Measurements from ENCODE around the gene C17orf107. TPM values are rescaled to one million over a fixed set of nuclear protein-coding genes. Genes with fewer than 3 reads are reported as not detected.
"Not testable (repeated sequence)": the region's sequence is repeated elsewhere in the genome, so short reads cannot be mapped to it uniquely, and the experiment has no call there.

C17orf107 gene
- total RNA-seq, 4 donors from 2014 or later = 0.66 to 5.0 (median 1.5) TPM

DNA sequence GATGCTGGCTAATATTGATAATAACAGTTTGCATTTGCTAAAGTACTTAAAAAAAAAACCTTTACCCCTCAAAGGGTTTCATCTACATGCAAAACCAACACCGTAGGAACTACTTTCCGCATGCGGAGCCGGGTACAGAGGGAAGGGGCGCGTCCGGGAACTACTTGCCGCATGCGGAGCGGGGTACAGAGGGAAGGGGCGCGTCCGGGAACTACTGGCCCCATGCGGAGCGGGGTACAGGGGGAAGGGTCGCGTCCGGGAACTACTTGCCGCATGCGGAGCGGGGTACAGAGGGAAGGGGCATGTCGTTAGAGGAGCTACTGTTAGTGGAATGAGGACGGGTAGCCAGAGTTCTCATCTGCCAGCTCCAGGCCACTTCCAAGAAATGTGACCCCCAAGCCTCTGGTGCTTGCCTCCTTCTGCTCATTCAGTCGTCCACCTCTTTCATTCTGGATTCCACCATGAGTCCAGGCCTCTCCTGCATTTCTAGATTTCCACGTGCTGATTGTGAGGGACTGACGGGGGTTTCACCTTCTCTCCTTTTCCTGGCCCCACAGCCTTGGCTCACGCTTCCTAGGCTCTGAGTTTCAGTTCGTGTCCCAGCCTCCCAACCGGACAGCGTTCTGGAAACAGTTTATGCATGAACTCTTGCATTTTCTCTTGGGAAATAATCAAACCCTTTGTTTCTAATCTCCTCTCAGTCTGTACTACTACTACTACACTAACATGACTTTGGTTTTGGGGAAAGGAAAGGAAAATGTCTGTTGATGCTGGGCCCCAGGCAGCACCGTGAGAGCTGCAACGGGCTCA lies 39.3 kb upstream of the C17orf107 start:
- DNase-seq = no peak
- no peaks in the 10 kb centered on the region for H3K27me3 ChIP-seq
- peaks cover 0 to 5% (median 0%) of the 10 kb centered on the region in 3 donors for H3K36me3 ChIP-seq
- TF ChIP-seq POLR2A (IDR thresholded peaks at IDR 0.05) (no peak), CTCF (IDR thresholded peaks at IDR 0.05) (no peak)
- no peak overlapping the region for H3K27ac ChIP-seq
- peaks cover 0 to 16% (median 0%) of the 10 kb centered on the region in 4 donors for H3K4me1 ChIP-seq
- H3K9me3 ChIP-seq = no peaks in the 10 kb centered on the region
- no peak overlapping the region for H3K4me3 ChIP-seq

DNA sequence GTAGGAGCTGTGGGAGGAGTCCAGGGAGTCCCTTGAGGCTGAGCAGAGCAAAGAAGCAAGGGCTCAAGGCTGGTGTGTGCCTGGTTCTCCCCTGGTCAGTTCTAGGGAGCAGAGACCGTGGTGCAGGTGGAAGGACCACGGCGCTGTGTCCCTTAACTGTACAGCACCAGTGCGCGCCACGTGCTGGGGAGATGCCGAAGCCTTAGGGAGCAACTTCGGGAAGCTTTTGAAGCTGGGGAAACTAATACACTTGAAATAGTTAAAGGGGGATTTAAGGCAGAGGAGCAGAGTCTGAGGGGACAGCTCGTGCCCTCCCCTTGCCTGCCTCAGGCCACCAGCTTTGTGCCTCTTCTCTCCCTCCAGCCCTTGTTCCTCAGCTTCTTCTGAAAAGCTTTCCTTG lies 38.7 kb upstream of the C17orf107 start:
- H3K27me3 ChIP-seq = no peaks in the 10 kb centered on the region
- H3K27ac ChIP-seq = no peak overlapping the region
- no peaks in the 10 kb centered on the region for H3K9me3 ChIP-seq
- TF ChIP-seq POLR2A (IDR thresholded peaks at IDR 0.05) (no peak), CTCF (IDR thresholded peaks at IDR 0.05) (no peak)
- H3K4me1 ChIP-seq = peaks cover 0 to 16% (median 0%) of the 10 kb centered on the region in 4 donors
- H3K4me3 ChIP-seq = no peak overlapping the region
- no peak for DNase-seq
- H3K36me3 ChIP-seq = peaks cover 0 to 5% (median 0%) of the 10 kb centered on the region in 3 donors

GRCh38 chr17:4861052-4861451 lies 38.3 kb upstream of the C17orf107 start:
- Histone ChIP-seq H3K27ac (no peak overlapping the region), H3K27me3 (no peaks in the 10 kb centered on the region), H3K4me3 (no peak overlapping the region), H3K4me1 (peaks cover 0 to 16% (median 0%) of the 10 kb centered on the region in 4 donors), H3K36me3 (peaks cover 0 to 5% (median 0%) of the 10 kb centered on the region in 3 donors), H3K9me3 (no peaks in the 10 kb centered on the region)
- TF ChIP-seq CTCF (IDR thresholded peaks at IDR 0.05) (no peak), POLR2A (IDR thresholded peaks at IDR 0.05) (no peak)
- DNase-seq = no peak

DNA sequence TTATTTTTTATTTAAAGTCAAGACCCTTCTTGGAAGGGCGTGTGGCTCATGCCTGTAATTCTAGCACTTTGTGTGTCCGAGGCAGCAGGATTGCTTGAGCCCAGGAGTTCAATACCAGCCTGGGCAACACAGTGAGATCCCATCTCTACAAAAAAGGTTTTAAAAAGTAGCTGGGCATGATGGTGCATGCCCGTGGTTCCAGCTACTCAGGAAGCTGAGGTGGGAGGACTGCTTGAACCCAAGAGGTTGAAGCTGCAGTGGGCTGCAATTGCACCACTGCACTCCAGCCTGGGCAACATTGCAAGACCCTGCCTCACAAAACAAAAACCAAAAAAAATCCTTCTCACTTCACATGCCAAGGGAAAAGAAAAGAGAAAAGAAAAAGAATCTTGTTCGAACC lies 36.6 kb upstream of the C17orf107 start:
- TF ChIP-seq POLR2A (IDR thresholded peaks at IDR 0.05) = no peak
- TF ChIP-seq CTCF (IDR thresholded peaks at IDR 0.05) = no peak
- peaks cover 0 to 14% (median 0%) of the 10 kb centered on the region in 4 donors for H3K4me1 ChIP-seq
- H3K9me3 ChIP-seq = no peaks in the 10 kb centered on the region
- H3K27me3 ChIP-seq = no peaks in the 10 kb centered on the region
- H3K4me3 ChIP-seq = no peak overlapping the region
- H3K36me3 ChIP-seq = peaks cover 0 to 5% (median 0%) of the 10 kb centered on the region in 3 donors
- no peak for DNase-seq
- no peak overlapping the region for H3K27ac ChIP-seq

DNA sequence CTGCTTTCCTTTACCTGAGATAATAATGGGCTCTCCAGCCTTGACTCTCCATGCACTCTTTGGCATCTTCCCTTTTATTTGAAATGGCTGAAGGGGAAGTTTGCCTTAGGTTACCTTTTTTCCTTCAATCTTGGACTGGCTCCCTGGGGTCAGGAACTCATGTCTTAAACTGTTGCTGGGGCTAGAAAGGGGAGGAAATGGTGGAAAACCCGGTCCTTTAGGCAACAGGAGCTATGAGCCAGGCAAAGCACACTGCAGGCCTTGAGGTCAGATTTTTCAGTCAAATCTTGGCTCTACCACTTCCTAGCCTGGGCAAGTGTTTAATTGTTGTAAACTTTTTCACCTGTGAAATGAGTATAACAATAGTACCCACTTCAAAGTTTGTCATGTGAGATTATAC lies 36.0 kb upstream of the C17orf107 start:
- TF ChIP-seq CTCF (IDR thresholded peaks at IDR 0.05) = no peak
- no peak for TF ChIP-seq POLR2A (IDR thresholded peaks at IDR 0.05)
- Histone ChIP-seq H3K9me3 (no peaks in the 10 kb centered on the region), H3K27me3 (no peaks in the 10 kb centered on the region), H3K27ac (no peak overlapping the region), H3K4me3 (no peak overlapping the region), H3K36me3 (peaks cover 0 to 5% (median 0%) of the 10 kb centered on the region in 3 donors), H3K4me1 (peaks cover 0 to 8% (median 0%) of the 10 kb centered on the region in 4 donors)
- DNase-seq = no peak

GRCh38 chr17:4867535-4867934 lies 31.8 kb upstream of the C17orf107 start:
- H3K4me1 ChIP-seq, H3K27me3 ChIP-seq, H3K36me3 ChIP-seq, H3K9me3 ChIP-seq, DNase-seq, H3K4me3 ChIP-seq, H3K27ac ChIP-seq: not testable (repeated sequence)

DNA sequence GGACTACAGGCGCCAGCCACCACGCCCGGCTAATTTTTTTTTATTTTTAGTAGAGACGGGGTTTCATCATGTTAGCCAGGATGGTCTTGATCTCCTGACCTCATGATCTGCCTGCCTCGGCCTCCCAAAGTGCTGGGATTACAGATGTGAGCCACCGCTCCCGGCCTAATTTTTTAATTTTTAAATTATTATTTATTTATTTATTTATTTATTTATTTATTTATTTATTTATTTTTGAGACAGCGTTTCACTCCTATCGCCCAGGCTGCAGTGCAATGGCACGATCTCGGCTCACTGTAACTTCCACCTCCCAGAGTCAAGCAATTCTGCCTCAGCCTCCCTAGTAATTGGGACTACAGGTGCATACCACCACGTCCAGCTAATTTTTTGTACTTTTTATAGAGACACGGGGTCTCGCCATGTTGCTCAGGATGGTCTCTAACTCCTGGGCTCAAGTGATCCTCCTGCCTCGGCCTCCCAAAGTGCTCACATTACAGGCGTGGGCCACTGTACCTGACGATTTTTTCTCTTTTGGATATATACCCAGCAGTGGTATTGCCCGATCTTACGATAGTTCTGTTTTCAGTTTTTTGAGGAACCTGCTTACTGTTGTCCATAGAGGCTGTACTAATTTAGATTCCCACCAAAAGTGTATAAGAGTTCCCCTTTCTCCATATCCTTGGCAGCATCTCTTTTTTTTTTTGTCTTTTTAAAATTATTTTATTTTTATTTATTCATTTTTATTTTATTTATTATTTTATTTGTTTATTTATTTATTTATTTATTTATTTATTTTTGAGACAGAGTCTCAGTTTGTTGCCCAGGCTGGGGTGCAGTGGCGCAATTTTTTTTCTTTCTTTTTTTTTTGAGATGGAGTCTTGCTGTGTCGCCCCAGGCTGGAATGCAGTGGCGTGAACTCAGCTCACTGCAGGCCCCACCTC lies 30.0 kb upstream of the C17orf107 start:
- not testable (repeated sequence) for H3K4me3 ChIP-seq, H3K4me1 ChIP-seq, H3K9me3 ChIP-seq, H3K36me3 ChIP-seq, H3K27me3 ChIP-seq, DNase-seq, H3K27ac ChIP-seq
